DMS53 (cell line): ENCODE measurements around the gene IFIT3.
"Not testable (repeated sequence)": the region's sequence is repeated elsewhere in the genome, so short reads cannot be mapped to it uniquely, and the experiment has no call there.

Source experiments
- DNase-seq: peaks from one replicate; lab custom pipeline; 2025; lab: John Stamatoyannopoulos, UW

The IFIT3 gene

DNA sequence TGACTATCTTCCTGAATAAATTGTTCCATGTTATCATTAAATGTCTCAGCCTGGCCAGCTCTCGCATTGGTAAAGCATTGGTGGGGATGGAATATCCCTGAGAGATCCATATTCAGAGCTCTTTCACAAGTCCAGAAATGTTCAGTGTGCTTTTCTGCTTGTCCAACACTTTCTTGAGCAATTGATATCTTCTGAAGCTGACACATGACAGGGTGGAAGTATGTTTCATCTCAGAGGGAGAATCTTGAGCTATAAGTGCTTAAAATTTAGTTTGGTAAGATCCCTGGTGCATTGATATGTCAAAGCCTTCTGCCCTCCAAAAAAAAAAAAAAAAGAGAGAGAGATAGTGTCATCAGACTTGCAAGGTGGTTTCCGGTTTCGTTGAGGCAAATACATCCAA lies 7.4 kb downstream of the IFIT3 start:
- peak; percentile 57 for DNase-seq

DNA sequence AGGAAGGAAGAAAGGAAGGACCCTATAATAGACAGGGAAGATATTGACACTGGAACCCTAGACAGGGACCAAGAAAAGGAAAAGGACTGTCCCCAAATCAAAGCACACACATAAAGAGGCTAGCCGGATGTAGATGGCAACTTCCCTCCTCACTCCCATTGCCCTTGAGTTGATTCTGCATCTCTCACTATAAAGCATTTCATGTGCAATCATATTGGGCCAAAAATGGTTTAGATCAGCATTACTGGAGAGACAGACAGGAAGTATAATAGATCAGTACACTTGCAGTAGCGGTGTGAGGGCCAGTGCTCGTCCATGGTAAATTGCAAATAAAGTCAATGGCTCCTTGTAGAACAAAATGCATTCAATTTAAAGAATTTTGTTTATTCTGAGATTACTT lies 8.4 kb downstream of the IFIT3 start:
- no peak for DNase-seq

DNA sequence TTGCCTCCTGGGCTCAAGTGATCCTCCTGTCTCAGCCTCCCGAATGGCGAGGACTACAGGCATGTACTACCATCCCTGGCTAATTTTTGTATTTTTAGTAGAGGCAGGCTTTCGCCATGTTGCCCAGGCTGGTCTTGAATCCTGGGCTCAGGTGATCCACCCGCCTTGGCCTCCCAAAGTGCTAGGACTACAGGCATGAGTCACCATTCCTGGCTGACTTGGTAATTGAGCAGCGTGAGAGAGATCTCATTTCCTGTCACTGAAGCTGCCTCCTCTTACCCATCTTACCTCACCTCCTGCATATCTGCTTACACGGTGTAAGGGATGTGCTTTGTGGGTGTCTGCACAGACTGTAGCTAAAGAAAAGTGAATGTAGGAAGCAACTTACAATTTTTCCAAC lies 9.7 kb downstream of the IFIT3 start:
- DNase-seq: peak; percentile 82

DNA sequence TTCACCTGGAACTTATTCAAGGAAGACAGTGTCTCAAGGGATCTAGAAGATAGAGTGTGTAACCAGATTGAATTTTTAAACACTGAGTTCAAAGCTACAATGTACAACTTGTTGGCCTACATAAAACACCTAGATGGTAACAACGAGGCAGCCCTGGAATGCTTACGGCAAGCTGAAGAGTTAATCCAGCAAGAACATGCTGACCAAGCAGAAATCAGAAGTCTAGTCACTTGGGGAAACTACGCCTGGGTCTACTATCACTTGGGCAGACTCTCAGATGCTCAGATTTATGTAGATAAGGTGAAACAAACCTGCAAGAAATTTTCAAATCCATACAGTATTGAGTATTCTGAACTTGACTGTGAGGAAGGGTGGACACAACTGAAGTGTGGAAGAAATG lies 10.9 kb downstream of the IFIT3 start:
- DNase-seq: no peak

DNA sequence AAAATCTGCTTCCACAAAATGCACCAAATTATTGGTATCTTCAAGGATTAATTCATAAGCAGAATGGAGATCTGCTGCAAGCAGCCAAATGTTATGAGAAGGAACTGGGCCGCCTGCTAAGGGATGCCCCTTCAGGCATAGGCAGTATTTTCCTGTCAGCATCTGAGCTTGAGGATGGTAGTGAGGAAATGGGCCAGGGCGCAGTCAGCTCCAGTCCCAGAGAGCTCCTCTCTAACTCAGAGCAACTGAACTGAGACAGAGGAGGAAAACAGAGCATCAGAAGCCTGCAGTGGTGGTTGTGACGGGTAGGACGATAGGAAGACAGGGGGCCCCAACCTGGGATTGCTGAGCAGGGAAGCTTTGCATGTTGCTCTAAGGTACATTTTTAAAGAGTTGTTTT lies 12.1 kb downstream of the IFIT3 start:
- no peak for DNase-seq

DNA sequence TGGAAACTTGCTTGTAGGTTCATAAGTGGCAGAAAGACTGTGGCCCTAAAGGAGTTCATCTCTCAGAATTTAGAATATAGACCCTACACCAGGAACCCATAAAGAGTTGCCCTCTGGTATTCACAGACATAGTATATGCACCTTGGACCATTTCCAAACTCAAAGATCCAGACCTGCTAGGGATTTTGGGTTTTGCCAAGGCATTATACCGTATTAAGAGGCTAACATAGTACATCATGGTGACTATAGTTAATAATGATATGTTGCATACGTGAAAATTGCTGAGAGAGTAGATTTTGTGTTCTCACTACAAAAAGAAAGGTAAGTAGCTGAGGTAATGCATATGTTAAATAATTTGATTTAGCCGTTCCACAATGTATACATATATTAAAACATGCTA lies 13.9 kb downstream of the IFIT3 start:
- no peak for DNase-seq

DNA sequence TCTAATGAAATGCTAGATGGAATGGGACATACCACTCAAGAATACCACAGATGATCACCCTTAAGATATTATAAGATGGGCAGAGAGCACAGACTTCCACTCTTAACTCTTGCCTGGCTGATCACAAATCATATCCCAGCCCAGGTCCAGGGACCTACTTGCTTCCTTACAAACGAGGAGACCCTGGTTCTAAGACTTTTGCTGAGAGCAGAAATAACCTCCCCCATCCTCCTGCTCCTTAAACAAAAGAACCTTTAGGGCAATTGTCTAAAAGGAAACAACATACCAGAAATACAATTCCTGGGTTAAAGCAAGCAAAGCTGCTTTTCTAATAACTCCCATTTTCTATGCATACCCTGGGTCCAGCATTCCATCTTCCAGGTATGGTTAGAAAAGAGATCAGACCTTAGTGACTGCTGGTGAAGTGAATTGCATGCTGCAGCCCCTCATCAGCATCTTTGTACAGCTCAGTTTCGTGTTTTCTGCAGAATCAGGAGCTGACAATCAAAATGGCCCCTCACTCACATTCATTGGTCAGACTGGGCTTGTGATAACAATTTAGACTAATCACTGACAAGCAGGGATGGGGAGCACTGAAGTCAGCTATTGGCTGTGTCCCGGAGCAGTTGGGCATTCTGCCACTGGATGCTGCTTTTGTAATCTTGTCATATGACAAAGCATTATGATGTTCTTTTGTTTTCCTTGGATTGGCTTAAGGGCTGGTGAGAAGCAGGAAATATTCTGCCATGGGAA lies 14.6 kb downstream of the IFIT3 start:
- no peak for DNase-seq

DNA sequence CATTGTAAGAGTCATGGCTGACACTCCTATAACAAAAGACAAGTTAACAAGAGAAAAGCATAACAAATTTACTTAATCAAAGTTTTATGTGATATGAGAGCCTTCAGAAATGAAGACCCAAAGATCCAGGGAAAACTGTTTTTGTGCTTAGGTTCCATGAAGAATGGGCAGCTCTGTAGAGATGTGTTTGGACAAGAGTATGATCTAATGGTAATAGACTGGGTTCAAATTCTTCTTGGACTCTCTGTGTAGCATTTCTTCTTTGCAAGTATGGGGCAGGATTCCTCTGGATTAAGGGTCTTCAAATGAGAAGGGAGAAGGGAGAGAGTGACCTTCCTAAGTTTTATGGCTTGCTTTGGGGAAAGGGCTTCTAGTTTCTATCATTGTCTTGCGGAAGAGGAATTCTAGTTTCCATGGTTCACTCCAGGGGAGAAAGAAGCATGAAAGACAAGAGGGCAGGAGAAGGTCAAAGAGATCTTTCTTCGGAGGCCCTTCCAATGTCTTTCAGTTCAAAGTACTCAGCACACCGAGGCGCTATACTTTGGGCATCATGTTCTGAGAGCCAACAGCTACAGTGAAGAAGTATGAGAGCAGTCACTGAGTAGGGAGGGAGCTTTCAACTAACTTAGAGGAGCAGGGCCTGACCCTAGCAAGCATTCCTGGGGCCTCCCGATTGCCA lies 15.4 kb downstream of the IFIT3 start:
- DNase-seq: no peak

DNA sequence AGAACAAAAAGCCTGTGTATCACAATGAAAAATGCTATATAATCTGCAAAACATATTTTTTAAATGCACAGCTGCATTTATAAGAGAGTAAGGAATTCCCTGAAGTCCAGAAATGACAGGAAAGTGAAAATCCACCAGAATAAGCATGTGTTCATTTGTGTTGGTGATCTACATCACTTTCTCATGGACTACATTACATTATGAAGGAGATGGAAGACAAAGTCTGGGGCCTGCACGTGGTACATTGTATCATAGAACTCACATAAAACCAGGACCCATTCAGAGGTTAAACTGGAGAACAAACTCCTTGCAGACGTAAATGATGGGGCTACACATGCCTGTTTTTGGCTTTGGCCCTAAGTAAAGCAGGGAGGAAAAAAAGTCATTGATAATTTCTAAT lies 16.4 kb downstream of the IFIT3 start:
- no peak for DNase-seq

DNA sequence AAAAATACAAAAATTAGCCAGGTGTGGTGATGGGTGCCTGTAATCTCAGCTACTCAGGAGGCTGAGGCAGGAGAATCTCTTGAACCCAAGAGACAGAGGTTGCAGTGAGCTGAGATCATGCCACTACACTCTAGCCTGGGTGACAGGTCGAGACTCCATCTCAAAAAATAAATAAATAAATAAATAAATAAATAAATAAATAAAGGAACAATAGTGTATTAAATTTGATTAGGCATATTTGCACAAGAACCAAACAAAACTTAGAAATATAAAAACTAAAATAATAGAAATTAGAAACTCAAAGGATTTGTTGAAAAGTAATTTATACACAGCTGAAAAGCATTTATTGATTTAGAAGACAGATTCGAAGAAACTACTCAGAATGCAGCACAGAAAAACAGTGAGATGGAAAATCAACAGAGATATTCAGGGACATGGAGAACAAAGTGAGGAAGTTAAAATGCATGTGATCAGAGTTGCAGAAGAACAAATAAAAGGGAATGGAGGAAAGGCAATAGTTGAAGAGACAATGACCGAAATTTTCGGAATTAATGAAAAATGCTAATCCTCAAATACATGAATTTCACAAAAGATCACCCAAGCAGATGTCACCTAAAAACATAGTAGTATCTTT lies 17.7 kb downstream of the IFIT3 start:
- no peak for DNase-seq

DNA sequence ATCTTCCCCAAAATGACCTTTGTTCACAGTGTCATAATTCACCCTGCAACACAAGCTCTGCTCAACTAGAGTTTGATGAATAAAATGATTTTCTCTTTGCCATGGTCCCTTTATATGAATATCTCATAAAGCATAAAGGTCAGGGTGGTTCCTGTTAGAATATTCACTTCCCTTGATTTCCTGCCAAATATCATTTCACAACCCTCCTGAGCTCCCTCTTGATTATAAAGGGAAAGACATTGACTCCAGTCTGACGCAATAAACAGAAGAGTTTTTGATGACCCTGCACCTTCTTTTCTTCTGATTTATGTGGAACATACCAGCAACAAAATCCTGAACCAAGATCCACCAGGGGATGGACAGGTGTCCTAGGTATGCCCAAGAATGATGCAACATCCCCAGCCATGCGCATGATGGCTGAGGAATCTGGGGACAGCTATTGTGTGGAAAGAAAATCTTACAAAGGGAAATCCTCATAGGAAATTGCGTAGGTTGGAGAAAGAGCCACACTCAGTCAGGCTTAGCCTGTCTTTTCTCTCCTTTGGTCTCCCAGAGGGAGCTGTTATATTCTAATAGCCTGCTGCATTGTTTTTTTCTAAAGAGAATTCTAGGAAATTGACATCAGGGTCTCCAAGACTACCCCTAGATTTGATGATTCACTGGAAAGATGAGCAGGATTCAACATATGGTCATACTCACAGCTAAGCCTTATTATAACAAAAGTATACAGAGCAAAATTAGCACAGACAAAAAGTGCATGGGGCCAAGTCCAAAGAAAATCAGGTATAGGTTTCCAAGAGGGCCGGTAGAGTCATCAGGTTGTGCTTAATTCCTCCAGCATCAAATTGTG lies 18.8 kb downstream of the IFIT3 start:
- no peak for DNase-seq

DNA sequence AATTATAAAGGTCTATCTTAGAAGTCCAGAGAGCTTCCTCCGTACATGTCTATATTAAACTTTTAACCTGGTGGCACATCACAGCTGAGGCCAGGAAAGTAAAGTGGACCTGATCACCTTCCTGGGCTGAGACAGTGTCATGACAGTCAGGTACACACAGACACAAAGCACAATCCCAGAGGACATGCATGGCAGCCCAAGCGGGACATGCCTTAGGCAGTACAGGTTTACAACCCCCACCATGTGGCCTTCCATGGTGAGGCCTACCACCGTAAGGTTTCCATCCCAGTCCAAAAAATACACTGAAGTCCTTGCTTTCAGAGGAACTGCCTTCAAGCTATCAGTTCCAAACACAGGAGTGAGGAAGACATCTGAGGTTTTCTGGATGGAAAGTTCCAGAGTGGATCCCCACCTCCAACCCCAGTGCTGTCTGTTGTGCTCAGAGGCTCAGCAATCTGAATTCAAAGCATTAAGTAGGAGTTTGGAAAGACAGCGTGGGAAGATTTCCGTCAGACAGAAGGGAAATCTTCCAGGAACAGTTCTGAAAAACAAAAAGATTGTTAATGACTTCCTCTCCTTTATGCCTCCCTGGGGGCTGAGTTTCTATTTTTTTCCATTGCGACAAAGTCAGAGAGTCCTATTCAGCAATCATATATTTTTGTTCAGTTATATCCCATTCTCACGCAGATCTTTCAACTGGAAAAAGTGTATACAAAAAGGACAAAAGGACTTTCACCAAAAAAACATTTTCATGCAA lies 20.1 kb downstream of the IFIT3 start:
- DNase-seq: no peak

DNA sequence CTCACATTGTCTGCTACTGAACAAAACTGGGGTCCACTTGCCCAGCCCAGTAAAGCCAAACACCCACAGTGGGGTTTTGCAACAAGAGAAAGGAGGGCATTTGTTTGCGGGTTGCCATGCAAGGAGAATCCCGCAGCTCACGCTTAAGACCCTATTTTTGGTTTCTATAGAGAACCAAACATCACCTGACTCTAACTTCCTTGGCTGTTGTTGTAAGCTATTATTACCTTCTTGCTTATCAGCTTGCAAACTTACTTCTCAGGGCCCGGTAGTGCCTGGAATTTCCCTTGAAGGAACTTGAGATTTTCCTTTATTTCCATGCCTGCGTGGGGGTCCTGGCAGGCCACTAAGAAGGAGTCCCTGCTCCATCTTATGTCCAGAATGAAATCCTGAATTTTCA lies 20.7 kb downstream of the IFIT3 start:
- no peak for DNase-seq

DNA sequence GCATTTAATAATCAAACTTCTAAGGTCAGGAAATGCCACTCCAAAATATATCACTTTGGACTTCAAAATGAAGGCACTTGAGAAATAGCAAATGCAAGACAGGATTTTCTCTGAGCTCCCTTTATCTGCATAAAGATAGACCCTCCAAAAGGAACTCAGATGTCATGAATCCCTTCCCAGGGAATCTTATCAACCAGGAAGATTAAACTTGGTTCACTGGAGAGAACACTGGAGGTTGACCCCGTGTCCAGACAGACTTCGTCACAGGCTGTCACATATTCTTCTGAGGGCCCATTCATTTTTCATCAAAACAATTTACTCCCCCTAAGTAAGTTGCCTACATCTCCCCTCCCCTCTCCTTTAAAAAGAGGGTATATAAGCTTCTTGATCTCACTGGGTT lies 21.2 kb downstream of the IFIT3 start:
- no peak for DNase-seq

DNA sequence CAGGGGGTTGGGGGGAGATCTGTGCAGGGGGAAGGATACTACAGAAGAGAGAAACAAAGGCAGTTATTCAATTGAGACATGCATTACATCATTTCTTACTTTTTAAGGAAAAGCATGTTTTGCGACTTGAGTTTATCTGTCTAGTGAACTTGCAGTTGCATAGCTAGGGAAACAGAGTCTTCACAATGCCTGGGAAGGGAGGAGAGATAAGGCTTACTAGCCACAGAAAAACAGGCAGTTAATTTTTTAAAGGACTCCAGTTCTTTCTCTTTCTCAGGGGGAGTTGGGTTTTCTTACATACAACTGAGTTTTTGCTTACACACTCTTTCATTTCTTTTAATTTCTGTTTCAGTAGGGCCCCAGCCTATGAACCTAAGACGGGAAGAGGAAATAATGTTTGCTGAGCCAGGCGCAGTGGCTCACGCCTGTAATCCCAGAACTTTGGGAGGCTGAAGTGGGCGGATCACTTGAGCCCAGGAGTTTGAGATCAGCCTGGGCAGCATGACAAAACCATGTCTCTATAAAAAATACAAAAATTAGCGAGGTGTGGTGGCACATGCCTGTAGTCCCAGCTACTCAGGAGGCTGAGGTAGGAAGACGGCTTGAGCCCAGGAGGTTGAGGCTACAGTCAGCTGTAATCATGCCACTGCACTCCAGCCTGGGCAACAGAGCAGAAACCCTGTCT lies 23.0 kb downstream of the IFIT3 start:
- not testable (repeated sequence) for DNase-seq

DNA sequence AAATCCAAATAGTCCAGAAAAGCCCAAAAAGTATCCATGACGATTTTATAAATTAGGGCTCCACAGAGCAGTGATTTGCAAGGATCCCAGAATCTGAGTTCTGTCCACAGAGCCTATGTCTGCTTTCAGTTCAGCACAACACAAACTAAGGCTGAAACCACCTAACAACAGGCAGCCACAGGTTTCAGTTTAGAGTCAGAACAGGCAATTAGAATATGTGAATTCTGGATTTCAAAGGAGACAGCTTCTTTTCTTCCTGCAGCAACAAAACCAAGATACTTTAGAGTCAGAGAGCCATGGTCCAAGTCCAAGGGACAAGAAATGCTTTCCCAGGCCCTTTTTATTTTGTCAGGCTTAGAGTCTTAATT lies 23.6 kb downstream of the IFIT3 start:
- no peak for DNase-seq

DNA sequence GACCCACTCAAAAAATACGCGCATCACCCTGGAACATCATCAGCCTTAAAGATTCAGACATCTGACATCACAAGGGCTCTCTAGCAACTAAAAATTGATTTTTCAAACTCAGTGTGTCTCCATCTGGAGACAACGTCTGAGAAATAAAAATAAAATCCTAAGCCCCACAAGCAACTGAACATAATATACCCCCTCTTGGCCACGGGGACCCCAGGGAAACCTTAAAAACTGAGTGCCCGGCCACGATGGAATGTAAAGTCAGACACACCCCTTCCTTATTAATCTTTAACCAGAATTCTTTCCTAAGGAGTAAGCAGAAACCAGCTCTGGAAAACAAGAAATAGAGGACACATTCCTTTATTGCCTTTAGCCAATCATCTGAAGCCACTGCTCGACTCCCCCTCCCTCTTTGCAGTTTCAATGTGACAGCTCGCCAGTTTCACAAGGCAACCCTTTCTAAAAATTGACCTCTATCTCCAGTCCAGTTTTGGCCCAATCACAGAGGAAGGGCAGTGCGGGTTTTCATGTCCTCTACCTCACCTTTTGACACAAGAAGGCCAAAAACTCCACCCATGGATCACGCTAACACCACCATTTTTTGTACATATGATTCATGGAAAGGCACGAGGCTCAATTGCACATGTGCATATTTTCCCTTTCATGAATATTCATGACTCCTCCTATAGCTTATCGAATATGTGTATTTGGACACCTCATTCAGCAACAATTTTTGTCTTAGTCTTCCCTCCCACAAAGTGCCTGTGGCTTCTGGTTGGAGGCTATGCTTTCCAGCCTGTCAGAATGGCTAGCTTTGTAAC lies 24.2 kb downstream of the IFIT3 start:
- no peak for DNase-seq

DNA sequence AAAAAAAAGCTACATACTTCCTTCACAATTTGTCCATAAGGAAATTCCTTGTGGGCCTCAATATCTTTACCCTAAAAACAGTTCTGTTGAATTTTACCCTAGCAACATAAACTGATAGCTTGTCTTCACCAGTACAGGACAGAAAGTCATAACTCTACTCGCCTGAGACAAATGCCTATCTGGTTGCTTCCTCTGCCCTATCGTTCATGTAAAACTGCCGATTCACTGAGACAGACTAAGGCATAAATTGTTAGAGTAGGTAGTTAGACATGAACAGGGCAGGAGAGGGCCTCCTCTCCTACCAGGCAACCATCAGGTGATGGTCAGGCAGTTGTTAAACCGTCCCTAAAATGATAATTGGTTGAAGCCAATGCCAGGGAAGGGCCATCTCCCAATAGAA lies 25.0 kb downstream of the IFIT3 start:
- DNase-seq: no peak

DNA sequence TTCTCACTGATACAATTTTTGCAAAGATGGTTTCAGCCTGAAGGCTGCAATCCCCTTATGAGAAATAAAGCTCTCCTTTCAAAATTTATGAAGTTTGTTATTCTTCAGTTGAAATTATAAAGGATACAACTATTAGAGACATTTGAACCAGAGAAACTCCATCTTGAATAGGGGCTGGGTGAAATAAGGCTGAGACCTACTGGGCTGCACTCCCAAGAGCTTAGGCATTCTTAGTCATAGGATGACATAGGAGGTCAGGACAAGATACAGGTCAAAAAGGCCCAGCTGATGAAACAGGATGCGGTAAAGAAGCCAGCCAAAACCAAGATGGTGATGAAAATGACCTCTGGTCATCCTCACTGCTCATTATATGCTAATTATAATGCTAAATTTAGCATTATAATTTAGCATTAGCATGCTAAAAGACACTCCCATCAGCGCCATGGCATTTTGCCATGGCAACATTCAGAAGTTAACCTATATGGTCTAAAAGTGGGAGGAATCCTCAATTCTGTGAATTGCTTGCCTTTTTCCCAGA lies 27.7 kb downstream of the IFIT3 start:
- no peak for DNase-seq

DNA sequence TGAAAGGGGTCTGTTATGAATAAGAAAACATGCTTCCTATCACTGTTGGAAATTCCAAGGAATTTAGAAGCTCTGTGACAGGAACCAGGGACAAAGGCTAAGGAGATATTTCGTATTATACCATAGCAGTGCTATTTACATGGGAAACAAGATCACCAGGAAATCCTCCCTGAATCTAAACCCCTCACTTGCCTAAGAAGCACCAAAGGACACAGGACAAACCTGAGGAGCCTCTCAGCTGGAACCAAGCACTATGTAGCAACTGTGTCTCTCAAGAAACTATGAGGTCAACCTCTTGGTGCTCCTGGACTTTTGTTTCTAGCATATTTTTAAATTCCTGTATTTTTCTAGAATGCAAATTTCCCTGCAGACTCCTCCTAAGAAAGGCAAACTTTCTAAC lies 29.3 kb downstream of the IFIT3 start:
- DNase-seq: no peak
